CMK (cell line): ENCODE data around the gene PTH2R.
"Not testable (repeated sequence)": the region's sequence is repeated elsewhere in the genome, so short reads cannot be mapped to it uniquely, and the experiment has no call there.

Experiments
- DNase-seq: peaks from one replicate; pipeline ENCODE4 v3.0.0-alpha.2; 2010; ENCODE audit warnings: low read depth

PTH2R gene

DNA sequence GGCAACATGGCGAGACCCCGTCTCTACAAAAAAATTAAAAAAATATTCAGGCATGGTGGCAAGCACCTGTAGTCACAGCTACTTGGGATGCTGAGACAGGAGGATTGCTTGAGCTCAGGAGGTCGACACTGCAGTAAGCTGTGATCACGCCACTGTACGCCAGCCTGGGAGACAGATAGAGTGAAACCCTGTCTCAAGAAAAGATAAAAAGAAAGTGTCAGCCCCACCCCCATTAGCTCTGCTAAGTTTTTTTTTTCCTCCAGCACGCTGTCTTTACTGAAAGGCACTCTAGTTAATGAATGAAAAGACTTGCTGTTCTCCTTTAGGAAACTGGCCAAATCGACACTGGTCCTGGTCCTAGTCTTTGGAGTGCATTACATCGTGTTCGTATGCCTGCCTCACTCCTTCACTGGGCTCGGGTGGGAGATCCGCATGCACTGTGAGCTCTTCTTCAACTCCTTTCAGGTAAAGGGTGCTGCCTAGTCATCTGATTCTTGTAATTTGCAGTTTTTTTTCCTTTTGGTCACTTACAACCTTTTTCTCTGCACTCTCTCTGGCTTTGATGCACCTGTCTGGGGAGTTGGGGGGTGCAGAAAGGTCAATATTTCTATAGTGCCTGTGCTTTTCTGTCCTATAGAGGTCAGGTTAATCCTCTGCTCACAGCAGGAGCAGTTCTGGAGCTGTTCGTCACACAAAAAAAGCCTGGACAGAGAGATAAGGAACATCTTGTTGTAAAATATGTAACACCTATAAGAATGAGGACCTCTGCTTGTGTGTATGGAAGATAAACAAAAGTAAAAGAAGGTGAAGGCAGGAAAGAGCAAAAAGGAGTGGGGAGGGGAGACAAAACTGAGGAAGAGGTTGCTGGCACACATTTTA, 82.3 kb downstream of the PTH2R start:
- DNase-seq, result peak; percentile 46

DNA sequence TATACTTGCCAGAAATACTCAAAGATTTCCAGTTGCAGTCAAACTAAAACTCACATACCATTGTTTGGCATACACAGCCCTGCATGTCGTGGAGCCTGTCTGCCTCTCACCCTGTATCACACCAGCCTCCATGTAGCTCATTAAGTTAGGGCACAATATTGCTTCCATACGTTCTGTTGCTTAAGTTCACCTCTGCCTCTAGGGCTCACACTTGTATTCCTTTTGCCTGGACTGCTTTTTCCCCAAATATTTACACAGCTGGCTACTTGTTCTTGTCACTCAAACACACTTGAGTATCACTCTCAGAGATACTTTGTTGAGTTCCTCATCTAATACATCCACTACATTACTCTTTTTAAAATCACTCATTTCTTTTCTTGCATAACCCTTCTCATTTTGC, 83.1 kb downstream of the PTH2R start:
- no peak for DNase-seq

DNA sequence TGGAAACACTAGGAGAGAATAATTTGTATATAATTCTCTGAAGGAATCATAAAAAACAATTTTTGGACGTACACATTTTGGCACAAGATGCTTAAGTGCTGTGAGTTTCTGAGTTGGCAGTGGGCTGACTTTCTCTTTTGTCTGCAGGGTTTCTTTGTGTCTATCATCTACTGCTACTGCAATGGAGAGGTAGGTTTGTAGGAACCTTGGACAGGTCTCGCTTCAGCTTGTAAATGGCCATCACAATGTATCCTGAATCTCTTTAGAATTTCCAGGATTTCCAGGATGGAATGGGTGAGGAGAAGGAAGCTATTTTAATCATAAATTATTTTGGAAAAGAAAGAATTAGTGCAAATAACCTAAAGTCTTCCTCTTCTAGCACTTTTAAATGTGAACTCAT, 83.9 kb downstream of the PTH2R start:
- no peak for DNase-seq

GRCh38 chr2:208491641-208492040, 85.0 kb downstream of the PTH2R start:
- DNase-seq, result no peak

DNA sequence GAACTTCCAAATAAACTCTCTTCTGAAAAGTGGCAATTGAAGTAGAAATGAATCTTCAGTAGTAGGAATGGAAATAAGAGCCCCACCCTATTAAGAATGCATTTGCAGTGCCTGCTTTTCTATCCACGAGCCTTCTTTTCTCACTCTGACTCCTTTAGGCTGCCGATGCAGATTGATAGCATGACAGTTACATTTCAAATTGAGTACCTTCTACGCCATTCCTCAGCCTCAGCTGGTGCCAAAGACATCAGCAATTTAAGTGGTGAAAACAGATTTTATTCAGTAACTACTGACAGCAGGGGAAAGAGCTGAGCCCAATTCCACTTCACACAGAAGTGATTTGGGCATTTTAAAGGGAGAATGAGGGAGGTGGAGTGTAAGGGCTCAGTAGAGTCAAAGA, 85.5 kb downstream of the PTH2R start:
- DNase-seq, result no peak

GRCh38 chr2:208493186-208493585, 86.6 kb downstream of the PTH2R start:
- no peak for DNase-seq

DNA sequence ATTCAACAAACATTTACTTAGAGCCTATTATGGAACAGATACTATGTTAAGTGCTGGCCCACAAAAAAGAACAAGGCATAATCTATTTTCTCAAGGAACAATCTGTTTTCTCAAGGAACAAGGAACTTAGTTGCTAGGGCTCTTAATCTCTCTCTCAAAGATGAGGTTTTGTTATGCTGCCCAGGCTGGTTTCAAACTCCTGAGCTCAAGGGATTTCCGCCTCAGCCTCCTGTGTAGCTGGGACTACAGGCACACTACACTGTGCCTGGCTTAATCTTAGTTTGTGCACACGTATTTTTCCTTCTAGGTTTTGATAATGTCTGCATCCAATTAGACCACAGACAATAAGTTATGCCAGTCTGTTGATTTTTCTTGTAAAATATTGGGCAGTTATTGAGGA, 89.5 kb downstream of the PTH2R start:
- no peak for DNase-seq

- no peak for DNase-seq
Measured at GRCh38 chr2:208501206-208501605, 94.6 kb downstream of the PTH2R start.

DNA sequence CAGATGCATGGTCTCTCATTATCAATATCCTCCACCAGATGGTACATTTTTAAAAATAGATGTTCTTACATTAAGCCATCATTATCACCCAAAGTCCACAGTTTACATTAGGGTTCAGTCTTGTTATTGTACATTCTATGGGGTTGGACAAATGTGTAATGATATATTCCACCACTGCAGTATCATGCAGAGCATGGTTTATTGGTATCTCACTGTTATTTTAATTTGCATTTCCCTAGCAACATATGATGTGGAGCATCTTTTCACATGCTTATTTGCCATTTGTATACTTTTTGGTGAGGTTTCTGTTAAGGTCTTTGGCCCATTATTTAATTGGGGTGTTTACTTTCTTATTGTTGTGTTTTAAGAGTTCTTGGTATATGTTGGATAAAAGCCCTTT, 95.7 kb downstream of the PTH2R start:
- no peak for DNase-seq

DNA sequence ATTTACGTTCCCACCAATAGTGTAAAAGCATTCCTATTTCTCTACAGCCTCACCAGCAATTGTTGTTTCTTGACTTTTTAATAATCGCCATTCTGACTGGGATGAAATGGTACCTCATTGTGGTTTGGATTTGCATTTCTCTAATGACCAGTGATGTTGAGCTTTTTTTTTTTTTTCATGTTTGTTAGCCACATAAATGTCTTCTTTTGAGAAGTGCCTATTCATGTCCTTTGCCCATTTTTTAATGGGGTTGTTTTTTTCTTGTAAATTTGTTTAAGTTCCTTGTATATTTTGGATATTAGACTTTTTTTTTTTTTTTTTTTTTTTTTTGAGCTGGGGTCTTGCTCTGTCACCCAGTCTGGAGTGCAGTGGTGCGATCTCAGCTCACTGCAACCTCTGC, 98.8 kb downstream of the PTH2R start:
- DNase-seq, result not testable (repeated sequence)

DNA sequence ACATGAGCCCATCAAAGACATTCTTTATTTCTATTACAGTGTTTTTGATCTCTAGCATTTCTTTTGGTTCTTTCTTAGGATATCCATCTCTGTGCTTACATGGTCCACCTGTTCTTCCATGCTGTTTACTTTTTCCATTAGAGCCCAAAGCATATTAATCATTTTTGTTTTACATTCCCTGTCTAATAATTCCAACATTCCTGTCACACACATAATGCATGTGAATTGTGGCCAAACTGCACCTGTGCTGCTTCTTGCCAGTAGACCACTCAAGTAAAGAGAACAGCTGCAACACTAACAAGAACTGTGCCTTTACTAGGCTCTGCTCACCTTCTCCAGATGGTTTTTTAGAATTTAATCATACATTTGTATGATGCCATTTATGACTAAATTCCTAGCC, 103.0 kb downstream of the PTH2R start:
- DNase-seq, result no peak

DNA sequence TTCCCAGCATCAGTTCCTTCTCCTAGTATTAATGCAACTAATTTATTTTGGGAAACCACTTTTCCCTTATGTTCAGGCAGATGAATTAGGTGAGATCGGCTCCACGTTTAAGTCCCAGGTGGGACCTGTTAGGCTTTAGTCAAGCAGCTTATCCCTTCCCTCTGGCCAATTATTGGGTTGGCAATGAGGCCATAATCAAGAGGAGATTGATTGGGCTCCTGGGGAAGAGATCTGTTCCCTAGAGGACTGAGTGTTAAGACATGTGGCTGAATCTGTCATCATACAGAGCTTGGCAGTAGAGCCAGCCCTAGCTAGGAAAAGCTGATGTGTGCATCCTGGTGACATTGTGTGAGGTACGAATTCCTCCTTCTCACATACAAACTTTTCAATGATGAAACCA, 104.4 kb downstream of the PTH2R start:
- no peak for DNase-seq

DNA sequence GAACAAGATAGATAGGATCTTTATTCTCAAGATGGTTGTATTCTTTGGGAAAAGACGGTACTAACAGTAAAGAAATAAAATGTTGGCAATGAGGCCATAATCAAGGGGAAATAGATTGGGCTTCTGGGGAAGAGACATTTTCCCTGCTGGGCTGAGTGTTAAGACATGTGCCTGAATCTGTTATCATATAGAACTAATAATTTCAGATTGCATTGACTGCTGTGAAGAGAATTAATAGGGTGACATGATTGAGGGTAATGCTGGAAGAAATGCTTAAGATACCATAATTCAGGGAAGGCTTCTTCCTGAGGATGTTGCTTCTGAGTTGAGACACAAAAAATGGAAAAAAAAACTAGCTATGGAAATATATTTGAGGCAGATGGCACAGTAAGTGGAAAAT, 105.0 kb downstream of the PTH2R start:
- no peak for DNase-seq

DNA sequence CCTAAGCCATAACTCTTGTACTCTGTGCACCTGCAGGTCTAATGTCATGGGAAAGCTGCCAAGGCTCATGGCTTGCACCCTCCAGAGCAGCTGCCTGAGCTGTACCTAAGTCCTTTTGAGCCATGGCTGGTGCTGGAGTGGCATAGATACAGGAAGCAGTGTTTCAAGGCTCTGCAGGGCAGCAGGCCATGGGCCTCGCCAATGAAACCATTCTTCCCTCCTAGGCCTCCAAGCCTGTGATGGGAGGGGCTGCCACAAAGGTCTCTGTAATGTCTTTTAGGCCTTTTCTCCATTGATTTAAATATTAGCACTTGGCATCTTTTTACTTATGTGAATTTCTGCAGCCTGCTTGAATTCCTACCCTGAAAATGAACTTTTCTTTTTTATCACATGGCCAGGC, 108.5 kb downstream of the PTH2R start:
- DNase-seq, result no peak

DNA sequence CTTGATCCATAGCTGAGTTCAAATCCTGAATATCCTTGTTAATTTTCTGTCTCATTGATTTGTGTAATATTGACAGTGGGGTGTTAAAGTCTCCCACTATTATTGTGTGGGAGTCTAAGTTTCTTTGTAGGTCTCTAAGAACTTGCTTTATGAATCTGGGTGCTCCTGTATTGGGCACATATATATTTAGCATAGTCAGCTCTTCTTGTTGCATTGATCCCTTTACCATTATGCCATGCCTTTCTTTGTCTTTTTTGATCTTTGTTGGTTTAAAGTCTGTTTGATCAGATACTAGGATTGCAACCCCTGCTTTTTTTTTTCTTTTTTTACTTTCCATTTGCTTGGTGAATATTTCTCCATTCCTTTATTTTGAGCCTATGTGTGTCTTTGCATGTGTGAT, 116.5 kb downstream of the PTH2R start:
- not testable (repeated sequence) for DNase-seq

DNA sequence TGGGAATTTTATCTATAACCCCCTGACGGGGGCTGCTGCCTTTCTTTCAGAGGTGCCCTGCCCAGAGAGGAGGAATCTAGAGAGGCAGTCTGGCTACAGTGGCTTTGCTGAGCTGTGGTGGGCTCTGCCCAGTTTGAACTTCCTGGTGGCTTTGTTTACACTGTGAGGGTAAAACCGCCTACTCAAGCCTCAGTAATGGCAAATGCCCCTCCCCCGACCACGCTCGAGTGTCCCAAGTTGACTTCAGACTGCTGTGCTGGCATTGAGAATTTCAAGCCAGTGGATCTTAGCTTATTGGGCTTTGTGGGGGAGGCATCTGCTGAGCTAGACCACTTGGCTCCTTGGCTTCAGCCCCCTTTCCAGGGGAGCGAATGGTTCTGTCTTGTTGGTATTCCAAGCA, 118.6 kb downstream of the PTH2R start:
- not testable (repeated sequence) for DNase-seq

DNA sequence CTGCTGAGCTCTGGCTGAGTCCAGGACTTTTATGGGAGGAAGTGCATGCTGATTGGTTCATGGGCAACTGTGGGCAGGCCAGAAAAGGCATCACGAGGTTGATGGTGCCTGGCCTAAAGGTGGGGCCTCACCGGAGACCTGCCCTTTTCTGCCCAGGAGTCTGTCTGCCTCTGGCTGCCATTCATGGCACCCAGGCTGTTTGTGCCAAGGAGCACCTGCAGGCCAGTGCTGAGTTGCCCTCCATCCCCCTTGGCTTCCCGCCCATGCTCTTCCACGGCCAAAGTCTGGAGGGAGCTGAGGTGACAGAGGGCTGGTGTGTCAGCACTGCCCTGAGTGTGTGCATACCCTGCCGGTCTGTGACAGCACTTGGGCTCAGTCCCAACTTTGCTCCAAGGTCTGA, 123.2 kb downstream of the PTH2R start:
- no peak for DNase-seq

DNA sequence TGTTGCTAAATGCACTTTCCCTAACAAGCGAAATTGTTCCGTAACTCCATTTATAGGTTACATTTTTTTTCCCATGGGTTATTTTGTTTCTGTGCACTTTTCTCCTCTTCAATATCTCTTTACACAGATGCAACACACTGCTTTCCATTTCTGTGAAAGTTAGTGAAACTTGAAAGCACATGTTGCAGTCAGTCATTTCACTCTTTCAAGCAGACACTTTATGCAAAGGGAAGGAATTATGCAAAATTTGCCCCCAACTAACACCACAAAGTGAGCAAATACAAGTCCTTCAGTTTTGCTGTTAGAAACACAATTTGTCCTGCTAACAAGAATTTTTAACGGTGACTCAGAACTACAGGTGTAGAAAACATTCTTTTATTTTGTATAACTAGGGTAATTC, 124.8 kb downstream of the PTH2R start:
- no peak for DNase-seq

DNA sequence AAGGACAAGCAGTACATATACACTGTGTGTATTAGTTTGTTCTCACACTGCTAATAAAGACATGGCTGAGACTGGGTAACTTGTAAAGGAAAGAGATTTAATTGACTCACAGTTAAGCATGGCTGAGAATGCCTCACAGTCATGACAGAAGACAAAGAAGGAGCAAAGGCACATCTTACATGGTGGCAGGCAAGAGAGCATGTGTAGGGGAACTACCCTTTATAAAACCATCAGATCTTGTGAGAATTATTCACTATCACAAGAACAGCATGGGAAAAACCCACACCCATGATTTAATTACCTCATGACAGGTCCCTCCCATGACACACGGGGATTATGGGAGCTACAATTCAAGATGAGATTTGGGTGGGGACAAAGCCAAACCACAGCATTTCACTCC, 129.0 kb downstream of the PTH2R start:
- DNase-seq, result not testable (repeated sequence)

GRCh38 chr2:208541461-208541988, 134.9 kb downstream of the PTH2R start:
- no peak for DNase-seq

DNA sequence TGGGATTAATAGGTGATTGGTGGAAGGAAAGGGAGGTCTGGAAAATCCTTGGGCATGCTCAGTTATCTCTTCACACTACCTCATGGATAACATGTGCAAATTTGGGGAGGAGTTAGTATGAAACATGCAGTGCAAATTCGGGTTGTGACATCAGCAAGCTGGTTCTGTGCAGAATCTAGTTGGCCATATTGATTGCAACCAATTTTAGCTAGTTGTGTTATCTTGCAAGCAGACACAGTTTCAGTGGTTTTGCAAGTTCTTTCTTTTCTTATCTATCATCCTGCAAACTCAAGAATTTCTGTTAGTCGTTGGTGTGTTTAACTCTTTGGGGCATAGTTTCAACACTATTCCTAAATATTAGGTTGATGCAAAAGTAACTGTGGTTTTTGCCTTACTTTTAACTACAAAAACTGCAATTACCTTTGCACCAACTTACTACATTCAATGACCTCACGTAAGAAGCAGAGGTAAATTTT, 135.4 kb downstream of the PTH2R start:
- peak; percentile 64 for DNase-seq

GRCh38 chr2:208542465-208543041, 136.0 kb downstream of the PTH2R start:
- no peak for DNase-seq
